Endometrial microvascular endothelial cells (primary cell): ENCODE measurements around the gene PRDM5. TPM values are rescaled to one million over a fixed set of nuclear protein-coding genes. Genes with fewer than 3 reads are reported as not detected.

Experiments
- in situ Hi-C: cut with HindIII; loops from 2 replicates; pipeline ENCODE4 v1.10.0; 2017; ENCODE audit warnings: low sequenced_read_pairs, low pct_unique_long_range_greater_than_20kb; ENCODE audit errors: inconsistent ontology term
- total RNA-seq: library from RNA; depleted of rRNA; stranded (reverse); fragments of >200 nt; gene quantifications from one replicate; pipeline ENCODE4 v1.2.3, GENCODE V29; 2015; ENCODE audit errors: inconsistent ontology term

PRDM5 gene
- total RNA-seq, 1 donor from 2014 or later = 5.9 TPM

- in situ Hi-C loops = no loop called here
Observed at GRCh38 chr4:120728892-120729675, 193.4 kb downstream of the PRDM5 start.

GRCh38 chr4:120725639-120726580 lies 196.6 kb downstream of the PRDM5 start:
- in situ Hi-C loops = no loop called here

GRCh38 chr4:120724656-120725055 lies 197.9 kb downstream of the PRDM5 start:
- in situ Hi-C loops = no loop called here

GRCh38 chr4:120723986-120724385 lies 198.5 kb downstream of the PRDM5 start:
- in situ Hi-C loops = no loop called here

GRCh38 chr4:120723105-120723504 lies 199.4 kb downstream of the PRDM5 start:
- in situ Hi-C loops = no loop called here

GRCh38 chr4:120722655-120723054 lies 199.9 kb downstream of the PRDM5 start:
- in situ Hi-C loops = no loop called here

GRCh38 chr4:120720354-120720934 lies 202.1 kb downstream of the PRDM5 start:
- in situ Hi-C loops = no loop called here

GRCh38 chr4:120718979-120719566 lies 203.5 kb downstream of the PRDM5 start:
- in situ Hi-C loops = no loop called here

- in situ Hi-C loops = no loop called here
Observed at GRCh38 chr4:120716346-120716745, 206.2 kb downstream of the PRDM5 start.

GRCh38 chr4:120714417-120715010 lies 208.0 kb downstream of the PRDM5 start:
- in situ Hi-C loops = no loop called here

- in situ Hi-C loops = no loop called here
Observed at GRCh38 chr4:120709991-120710390, 212.5 kb downstream of the PRDM5 start.

GRCh38 chr4:120704538-120704937 lies 218.0 kb downstream of the PRDM5 start:
- in situ Hi-C loops = no loop called here

- in situ Hi-C loops = no loop called here
Observed at GRCh38 chr4:120703908-120704307, 218.6 kb downstream of the PRDM5 start.

GRCh38 chr4:120699354-120699753 lies 223.2 kb downstream of the PRDM5 start:
- in situ Hi-C loops = no loop called here

- in situ Hi-C loops = no loop called here
Observed at GRCh38 chr4:120694973-120695372, 227.6 kb downstream of the PRDM5 start.

- in situ Hi-C loops = no loop called here
Observed at GRCh38 chr4:120693816-120694215, 228.7 kb downstream of the PRDM5 start.

GRCh38 chr4:120692964-120693363 lies 229.6 kb downstream of the PRDM5 start:
- in situ Hi-C loops = no loop called here

- in situ Hi-C loops = no loop called here
Observed at GRCh38 chr4:120691536-120691935, 231.0 kb downstream of the PRDM5 start.

- in situ Hi-C loops = no loop called here
Observed at GRCh38 chr4:120691106-120691505, 231.4 kb downstream of the PRDM5 start.
